K562 (cell line): ENCODE measurements around the gene NEK1.

ENCODE experiments used
- ESRRB ChIP-seq: fragments of 250-450 bp; sonication (Bioruptor Pico); IDR thresholded peaks from 2 replicates; pipeline ENCODE4 v1.5.0; 2020; ENCODE audit warnings: mild to moderate bottlenecking, moderate library complexity, borderline replicate concordance
- FOSL1 ChIP-seq: fragments of 200-800 bp; sonication (Bioruptor generic); conservative IDR thresholded peaks from 2 replicates; pipeline ENCODE4 v1.6.1; 2016; ENCODE audit warnings: missing genetic modification characterization, missing compliant biosample characterization
- GABPB1 ChIP-seq: sonication (generic); formaldehyde crosslinking; IDR thresholded peaks from 2 replicates; pipeline ENCODE4 v1.8.0; 2022; ENCODE audit warnings: mild to moderate bottlenecking, missing genetic modification reagents
- IRF9 ChIP-seq: fragments of 450-650 bp; IDR thresholded peaks from 2 replicates; pipeline ENCODE4 v1.6.1; 2016; ENCODE audit warnings: missing biosample characterization, missing genetic modification characterization
- PBX2 ChIP-seq, 2 experiments: IDR thresholded peaks in 1 of 2; conservative IDR thresholded peaks in 1 of 2; 2 replicates each; pipeline ENCODE4 v1.6.1; 2016; ENCODE audit warnings: low read depth in 2 of 2, mild to moderate bottlenecking in 1 of 2, missing compliant biosample characterization in 1 of 2, missing genetic modification characterization in 1 of 2, moderate library complexity in 1 of 2
- POLR2A ChIP-seq: fragments of 450-650 bp; conservative IDR thresholded peaks from 2 replicates; pipeline ENCODE4 v1.6.1; 2016
- RCOR1 ChIP-seq, 2 experiments: IDR thresholded peaks; 2 replicates each; pipeline ENCODE4 v1.6.1; 2012; ENCODE audit warnings: low read depth in 2 of 2, low read length in 2 of 2, borderline replicate concordance in 1 of 2, improper control_type of control experiment in 1 of 2
- SMC3 ChIP-seq: conservative IDR thresholded peaks from 2 replicates; pipeline ENCODE4 v1.6.1; 2011; ENCODE audit warnings: low read depth, low read length, improper control_type of control experiment; ENCODE audit not compliant: insufficient read depth
- TCF7 ChIP-seq: sonication (generic); IDR thresholded peaks from 2 replicates; pipeline ENCODE4 v1.6.1; 2016; ENCODE audit warnings: antibody characterized with exemption, borderline replicate concordance

- TF ChIP-seq ESRRB (no peak), FOSL1 (tag) (no peak), GABPB1 (CRISPR knock-in tag) (no peak), PBX2 (CRISPR knock-in tag; IDR thresholded peaks at IDR 0.05; ENCODE audit: low read depth) (no peak), PBX2 (tag; conservative IDR thresholded peaks at IDR 0.05; ENCODE audit: low read depth) (no peak), SMC3 (no peak), POLR2A (no peak), TCF7 (no peak), IRF9 (no peak), RCOR1 (IDR thresholded peaks at IDR 0.05; ENCODE audit: borderline replicate concordance in 1 of 2, low read depth in 2 of 2, low read length in 2 of 2) (no peak)
Observed at GRCh38 chr4:169601016-169601771, 11.2 kb downstream of the NEK1 start.
